Uterus (tissue), 4 donors: Measurements from ENCODE around the gene PRLH. TPM values are rescaled to one million over a fixed set of nuclear protein-coding genes. Genes with fewer than 3 reads are reported as not detected.

Source experiments
- DNase-seq, 2 donors: peaks; one replicate each; pipeline ENCODE4 v3.0.0-alpha.2; 2019 to 2020
- H3K27ac ChIP-seq, 2 donors: fragments of 200-600 bp; sonication (generic); 1 replicate in 1 of 2; 2 replicates in 1 of 2; pipeline ENCODE4 v1.5.1; 2016 to 2018
- H3K27me3 ChIP-seq, 2 donors: fragments of 200-600 bp; sonication (generic); one replicate each; pipeline ENCODE4 v1.5.1; 2018 to 2019; ENCODE audit warnings: control low read depth in 1 of 2
- H3K36me3 ChIP-seq, 2 donors: fragments of 200-600 bp; sonication (generic); one replicate each; pipeline ENCODE4 v1.5.1; 2019; ENCODE audit warnings: control low read depth in 1 of 2
- H3K4me1 ChIP-seq, 2 donors: fragments of 200-600 bp; sonication (generic); one replicate each; pipeline ENCODE4 v1.5.1; 2018 to 2019; ENCODE audit warnings: control low read depth in 1 of 2
- H3K4me3 ChIP-seq, 2 donors: fragments of 200-600 bp; sonication (generic); 1 replicate in 1 of 2; 2 replicates in 1 of 2; pipeline ENCODE4 v1.5.1; 2018 to 2019; ENCODE audit warnings: mild to moderate bottlenecking in 1 of 2
- H3K9me3 ChIP-seq, 2 donors: fragments of 200-600 bp; sonication (generic); one replicate each; pipeline ENCODE4 v1.5.1; 2019; ENCODE audit warnings: control low read depth in 1 of 2
- POLR2A ChIP-seq, 2 donors: fragments of 450-650 bp; IDR thresholded peaks; one replicate each; pipeline ENCODE4 v1.6.1; 2016; ENCODE audit warnings: antibody characterized with exemption in 2 of 2, mild to moderate bottlenecking in 1 of 2, moderate library complexity in 1 of 2
- intact Hi-C: fragments of 100-400 bp; cut with DNase I; formaldehyde crosslinking; loops from one replicate; pipeline ENCODE4 v1.15.1; 2023; ENCODE audit warnings: low total_unique reads
- total RNA-seq, 4 donors: library from RNA; depleted of rRNA in 3 of 4; stranded (reverse); fragments of >200 nt in 3 of 4; gene quantifications; one replicate each; pipeline versions ENCODE4 v1.1.0 to v1.2.4, GENCODE V29; 2014 to 2023
- TF ChIP-seq, protein P1 (sequence below), 4 experiments: fragments of 200-600 bp in 2 of 4; fragments of 450-650 bp in 2 of 4; sonication (generic) in 2 of 4; IDR thresholded peaks; one replicate each; pipeline ENCODE4 v1.5.1; 2016 to 2019; ENCODE audit warnings: antibody characterized with exemption in 4 of 4, mild to moderate bottlenecking in 2 of 4, moderate library complexity in 1 of 4
- donor health status: DM: yes; HTN: yes; CAD: no.

Gene PRLH
- total RNA-seq, 4 donors from 2014 or later: not detected

DNA sequence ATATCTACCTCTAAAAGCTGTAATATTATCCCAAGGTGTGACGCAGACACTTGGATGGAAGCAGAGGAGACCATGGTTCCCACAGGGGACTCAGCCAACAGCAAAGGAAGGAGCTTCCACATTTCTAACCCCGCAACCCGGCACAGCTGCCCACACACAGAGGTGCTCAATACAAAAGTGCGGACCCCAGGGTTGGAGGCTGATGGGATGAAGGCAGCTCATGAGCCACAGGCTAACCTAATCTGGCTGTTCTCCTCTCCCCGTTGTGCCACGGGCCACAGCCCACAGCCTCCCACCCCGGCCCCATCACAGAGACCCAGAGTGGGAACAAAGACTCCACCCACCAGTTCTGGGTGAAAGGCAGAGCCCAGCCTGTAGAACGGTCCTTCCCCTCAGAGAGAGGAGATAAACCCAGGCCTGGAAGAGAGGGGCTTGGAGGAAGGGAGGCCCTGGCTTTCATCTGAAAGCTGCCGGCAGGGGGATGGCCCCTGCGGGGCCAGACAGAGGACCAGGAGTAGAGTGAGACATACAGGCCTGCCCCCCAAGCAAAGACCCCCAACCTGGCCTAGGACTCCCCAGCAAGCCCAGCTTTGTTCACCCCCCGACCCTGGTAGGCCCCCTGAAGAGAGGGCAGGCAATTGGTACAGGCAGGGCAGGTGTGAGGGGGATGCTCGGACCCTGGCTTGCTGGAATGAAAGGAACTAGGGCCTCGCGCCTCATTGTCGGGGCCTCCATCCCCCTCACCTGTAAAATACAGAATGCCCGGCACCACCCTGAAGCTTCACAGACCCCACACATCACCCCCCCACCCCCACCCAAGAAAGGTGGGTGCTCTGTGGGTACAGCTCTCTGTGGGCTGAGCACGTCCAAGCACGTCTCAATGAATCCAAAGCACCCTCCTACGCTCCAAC, 17.3 kb downstream of the PRLH start:
- H3K4me3 ChIP-seq: no peak overlapping the region
- no peaks in the 10 kb centered on the region for H3K27me3 ChIP-seq
- intact Hi-C loops: loop anchor here (2.0 kb wide), 1 partner anchor 161 kb away; no protein-coding TSS in a partner anchor
- no peak for DNase-seq
- no peak overlapping the region for H3K27ac ChIP-seq
- TF ChIP-seq, protein P1, sequence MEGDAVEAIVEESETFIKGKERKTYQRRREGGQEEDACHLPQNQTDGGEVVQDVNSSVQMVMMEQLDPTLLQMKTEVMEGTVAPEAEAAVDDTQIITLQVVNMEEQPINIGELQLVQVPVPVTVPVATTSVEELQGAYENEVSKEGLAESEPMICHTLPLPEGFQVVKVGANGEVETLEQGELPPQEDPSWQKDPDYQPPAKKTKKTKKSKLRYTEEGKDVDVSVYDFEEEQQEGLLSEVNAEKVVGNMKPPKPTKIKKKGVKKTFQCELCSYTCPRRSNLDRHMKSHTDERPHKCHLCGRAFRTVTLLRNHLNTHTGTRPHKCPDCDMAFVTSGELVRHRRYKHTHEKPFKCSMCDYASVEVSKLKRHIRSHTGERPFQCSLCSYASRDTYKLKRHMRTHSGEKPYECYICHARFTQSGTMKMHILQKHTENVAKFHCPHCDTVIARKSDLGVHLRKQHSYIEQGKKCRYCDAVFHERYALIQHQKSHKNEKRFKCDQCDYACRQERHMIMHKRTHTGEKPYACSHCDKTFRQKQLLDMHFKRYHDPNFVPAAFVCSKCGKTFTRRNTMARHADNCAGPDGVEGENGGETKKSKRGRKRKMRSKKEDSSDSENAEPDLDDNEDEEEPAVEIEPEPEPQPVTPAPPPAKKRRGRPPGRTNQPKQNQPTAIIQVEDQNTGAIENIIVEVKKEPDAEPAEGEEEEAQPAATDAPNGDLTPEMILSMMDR (IDR thresholded peaks at IDR 0.05): no peak
- no peak for TF ChIP-seq POLR2A (IDR thresholded peaks at IDR 0.05)
- no peaks in the 10 kb centered on the region for H3K4me1 ChIP-seq
- no peaks in the 10 kb centered on the region for H3K9me3 ChIP-seq
- H3K36me3 ChIP-seq: no peaks in the 10 kb centered on the region

DNA sequence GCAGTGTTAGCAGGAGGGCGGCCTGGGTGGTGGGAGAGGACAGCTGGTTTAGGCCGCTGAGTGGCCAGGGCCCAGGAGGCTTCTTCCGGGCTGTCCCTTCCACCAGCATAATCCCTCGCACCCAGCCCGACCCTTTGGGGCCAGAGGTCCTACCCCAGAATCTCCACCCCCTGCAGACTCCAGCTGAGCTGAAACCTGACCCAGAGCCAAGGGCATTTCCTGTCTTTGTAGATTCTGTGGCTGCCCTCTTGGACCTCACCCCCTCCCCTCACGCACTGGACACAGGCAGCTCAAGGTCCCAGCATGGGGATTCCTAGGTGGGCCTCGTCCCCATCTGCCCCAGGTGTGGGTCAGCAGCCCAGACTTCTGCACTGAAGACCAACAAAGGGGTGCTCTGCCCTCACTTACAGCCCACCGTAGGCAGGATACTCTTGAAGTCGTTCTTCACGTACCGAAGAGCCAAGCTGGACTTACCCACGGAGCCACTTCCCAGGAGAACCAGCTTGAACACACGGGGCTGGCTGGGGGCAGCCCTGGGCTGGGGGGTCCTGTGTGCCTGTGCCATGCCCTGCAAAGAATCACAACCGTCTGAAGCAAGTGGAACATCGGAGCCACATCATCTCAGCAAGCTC, 19.3 kb downstream of the PRLH start:
- H3K4me3 ChIP-seq: no peak overlapping the region
- H3K4me1 ChIP-seq: no peaks in the 10 kb centered on the region
- H3K27me3 ChIP-seq: no peaks in the 10 kb centered on the region
- H3K9me3 ChIP-seq: no peaks in the 10 kb centered on the region
- no peak for TF ChIP-seq POLR2A (IDR thresholded peaks at IDR 0.05)
- TF ChIP-seq, protein P1 (IDR thresholded peaks at IDR 0.05): no peak
- no peak for DNase-seq
- H3K36me3 ChIP-seq: no peaks in the 10 kb centered on the region
- intact Hi-C loops: no loop called here
- H3K27ac ChIP-seq: no peak overlapping the region

DNA sequence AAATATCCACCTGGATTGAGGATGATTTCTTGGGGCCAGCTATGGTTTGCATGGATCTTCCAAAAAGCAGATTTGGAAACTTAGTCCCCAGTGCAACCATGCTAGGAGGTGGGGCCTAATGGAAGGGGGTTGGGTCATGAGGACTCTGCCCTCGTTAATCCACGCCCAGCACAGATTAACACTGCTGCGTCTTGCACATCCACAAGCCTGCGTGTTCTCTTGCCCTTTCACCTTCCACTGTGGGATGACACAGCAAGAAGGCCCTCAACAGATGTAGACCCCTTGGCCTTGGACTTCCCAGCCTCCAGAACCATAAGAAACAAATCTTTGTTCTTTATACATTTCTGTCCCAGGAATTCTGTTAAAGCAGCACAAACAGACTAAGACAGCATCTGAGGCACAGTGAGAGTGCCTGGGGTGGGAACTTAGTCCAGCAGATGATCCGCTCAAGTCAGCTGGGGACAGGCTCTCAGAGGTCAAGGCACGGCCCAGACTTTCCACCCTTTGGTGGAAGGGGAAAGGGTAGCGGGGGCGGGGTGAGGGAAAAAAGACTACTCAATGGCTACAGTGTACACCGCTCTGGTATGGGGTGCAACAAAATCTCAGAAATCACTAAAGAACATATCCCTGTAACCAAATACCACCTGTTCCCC, 21.8 kb downstream of the PRLH start:
- no peak for DNase-seq

DNA sequence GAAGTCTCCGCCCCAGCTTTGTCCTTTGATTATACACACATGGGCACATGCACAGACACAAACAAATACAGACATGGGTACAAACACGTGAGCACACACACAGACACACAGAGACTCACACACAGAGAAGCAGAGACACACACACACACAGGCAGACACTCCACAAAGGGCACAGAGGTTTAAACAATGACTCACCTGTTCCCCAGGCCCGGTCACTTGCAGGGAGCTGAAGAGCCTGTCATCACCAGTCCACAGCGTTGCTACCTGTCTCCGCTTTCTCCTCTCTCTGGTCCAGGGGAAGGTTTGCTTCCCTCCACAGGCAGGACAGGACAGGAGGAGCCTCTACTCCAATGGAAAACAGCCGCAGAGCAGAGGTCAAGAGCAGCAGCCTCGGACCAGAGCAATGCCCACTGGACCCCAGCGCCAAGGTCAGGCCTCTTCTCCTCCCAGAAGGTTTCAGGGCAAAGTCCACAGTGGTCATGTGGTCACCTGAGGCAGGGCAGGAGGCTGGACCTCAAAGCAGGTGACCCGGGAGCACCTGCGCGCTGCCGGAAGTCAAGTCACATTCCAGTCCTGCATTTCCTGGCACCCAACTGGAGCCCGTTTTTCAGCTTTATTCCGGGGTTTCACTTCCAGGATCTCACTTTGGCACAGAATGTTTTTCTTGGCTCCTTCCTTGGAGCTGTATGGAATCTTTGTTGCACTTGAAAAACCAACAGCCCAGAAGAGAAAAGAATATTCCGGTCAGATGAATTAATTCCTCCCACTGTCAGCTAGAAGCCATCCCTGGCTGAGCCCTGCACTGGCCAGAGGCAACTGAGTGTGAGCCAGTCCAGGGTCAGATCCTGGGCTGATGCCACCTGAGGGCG, 24.1 kb downstream of the PRLH start, which contains the start of gene RAB17:
Gene RAB17, minus strand, starts transcription at position 463 of the 869 bp plus-strand sequence. CDS start 4,580 bp downstream, outside the sequence.
- Histone ChIP-seq H3K36me3 (no peaks in the 10 kb centered on the region), H3K27me3 (no peaks in the 10 kb centered on the region), H3K4me3 (no peak within 1 kb of the TSS), H3K4me1 (no peaks in the 10 kb centered on the region), H3K27ac (no peak within 1 kb of the TSS), H3K9me3 (no peaks in the 10 kb centered on the region)
- TF ChIP-seq, protein P1 (IDR thresholded peaks at IDR 0.05): no peak
- no peak for TF ChIP-seq POLR2A (IDR thresholded peaks at IDR 0.05)
- intact Hi-C loops: no loop called here
- DNase-seq: no peak

More for the DNA sequence above, 21.8 kb downstream of the PRLH start:
- Histone ChIP-seq H3K4me1 (no peaks in the 10 kb centered on the region), H3K27me3 (no peaks in the 10 kb centered on the region), H3K4me3 (no peak overlapping the region), H3K27ac (no peak overlapping the region), H3K36me3 (no peaks in the 10 kb centered on the region), H3K9me3 (no peaks in the 10 kb centered on the region)
- TF ChIP-seq, protein P1 (IDR thresholded peaks at IDR 0.05): no peak
- no peak for TF ChIP-seq POLR2A (IDR thresholded peaks at IDR 0.05)
- intact Hi-C loops: no loop called here
